Gastrocnemius medialis (tissue), 4 donors: ENCODE data around the gene TMEM107.

ENCODE experiments used
- POLR2A ChIP-seq, 2 donors: fragments of 450-650 bp; IDR thresholded peaks; one replicate each; pipeline ENCODE4 v1.6.1; 2017; ENCODE audit warnings: antibody characterized with exemption in 2 of 2, mild to moderate bottlenecking in 2 of 2, moderate library complexity in 2 of 2
- TF ChIP-seq, protein P1 (sequence below), 5 experiments: fragments of 450-650 bp in 3 of 5; fragments of 200-600 bp in 2 of 5; sonication (generic) in 2 of 5; IDR thresholded peaks in 4 of 5; conservative IDR thresholded peaks in 1 of 5; 1 replicate in 4 of 5; 2 replicates in 1 of 5; pipeline ENCODE4 v1.5.1; 2016 to 2019; ENCODE audit warnings: antibody characterized with exemption in 5 of 5, mild to moderate bottlenecking in 3 of 5, moderate library complexity in 3 of 5

DNA sequence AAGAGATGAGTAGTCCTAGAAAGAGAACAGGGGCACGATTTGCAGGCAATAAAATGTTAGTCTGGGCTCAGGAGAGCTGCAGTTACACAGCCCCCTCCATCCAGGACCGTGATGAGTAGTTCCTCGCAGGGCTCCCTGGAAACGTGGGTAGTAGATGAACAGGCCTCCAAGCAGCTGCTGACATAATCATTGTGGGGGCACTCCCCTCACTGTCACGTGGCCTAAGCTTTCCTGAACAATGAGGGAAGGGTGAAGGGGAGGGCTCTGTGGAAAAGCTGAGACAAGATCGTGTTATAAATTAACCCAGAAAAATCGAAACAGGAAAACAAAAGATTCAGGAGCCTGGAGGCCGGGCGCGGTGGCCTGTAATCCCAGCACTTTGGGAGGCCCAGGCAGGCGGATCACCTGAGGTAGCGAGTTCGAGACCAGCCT is 22.6 kb downstream of the TMEM107 start:
- TF ChIP-seq, protein P1, sequence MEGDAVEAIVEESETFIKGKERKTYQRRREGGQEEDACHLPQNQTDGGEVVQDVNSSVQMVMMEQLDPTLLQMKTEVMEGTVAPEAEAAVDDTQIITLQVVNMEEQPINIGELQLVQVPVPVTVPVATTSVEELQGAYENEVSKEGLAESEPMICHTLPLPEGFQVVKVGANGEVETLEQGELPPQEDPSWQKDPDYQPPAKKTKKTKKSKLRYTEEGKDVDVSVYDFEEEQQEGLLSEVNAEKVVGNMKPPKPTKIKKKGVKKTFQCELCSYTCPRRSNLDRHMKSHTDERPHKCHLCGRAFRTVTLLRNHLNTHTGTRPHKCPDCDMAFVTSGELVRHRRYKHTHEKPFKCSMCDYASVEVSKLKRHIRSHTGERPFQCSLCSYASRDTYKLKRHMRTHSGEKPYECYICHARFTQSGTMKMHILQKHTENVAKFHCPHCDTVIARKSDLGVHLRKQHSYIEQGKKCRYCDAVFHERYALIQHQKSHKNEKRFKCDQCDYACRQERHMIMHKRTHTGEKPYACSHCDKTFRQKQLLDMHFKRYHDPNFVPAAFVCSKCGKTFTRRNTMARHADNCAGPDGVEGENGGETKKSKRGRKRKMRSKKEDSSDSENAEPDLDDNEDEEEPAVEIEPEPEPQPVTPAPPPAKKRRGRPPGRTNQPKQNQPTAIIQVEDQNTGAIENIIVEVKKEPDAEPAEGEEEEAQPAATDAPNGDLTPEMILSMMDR (IDR thresholded peaks at IDR 0.05 in 4 of 5, conservative IDR thresholded peaks at IDR 0.05 in 1 of 5), result no peak
- peak in 1 of 2 donors; percentile 47 for TF ChIP-seq POLR2A (IDR thresholded peaks at IDR 0.05)
